HPDE6-E6E7 (cell line): ENCODE results near the gene CFAP46.
"Not testable (repeated sequence)": the region's sequence is repeated elsewhere in the genome, so short reads cannot be mapped to it uniquely, and the experiment has no call there.

Source experiments
- DNase-seq: peaks from one replicate; pipeline ENCODE4 v3.0.0; 2011; ENCODE audit warnings: missing footprints; ENCODE audit errors: extremely low spot score

The CFAP46 gene

DNA sequence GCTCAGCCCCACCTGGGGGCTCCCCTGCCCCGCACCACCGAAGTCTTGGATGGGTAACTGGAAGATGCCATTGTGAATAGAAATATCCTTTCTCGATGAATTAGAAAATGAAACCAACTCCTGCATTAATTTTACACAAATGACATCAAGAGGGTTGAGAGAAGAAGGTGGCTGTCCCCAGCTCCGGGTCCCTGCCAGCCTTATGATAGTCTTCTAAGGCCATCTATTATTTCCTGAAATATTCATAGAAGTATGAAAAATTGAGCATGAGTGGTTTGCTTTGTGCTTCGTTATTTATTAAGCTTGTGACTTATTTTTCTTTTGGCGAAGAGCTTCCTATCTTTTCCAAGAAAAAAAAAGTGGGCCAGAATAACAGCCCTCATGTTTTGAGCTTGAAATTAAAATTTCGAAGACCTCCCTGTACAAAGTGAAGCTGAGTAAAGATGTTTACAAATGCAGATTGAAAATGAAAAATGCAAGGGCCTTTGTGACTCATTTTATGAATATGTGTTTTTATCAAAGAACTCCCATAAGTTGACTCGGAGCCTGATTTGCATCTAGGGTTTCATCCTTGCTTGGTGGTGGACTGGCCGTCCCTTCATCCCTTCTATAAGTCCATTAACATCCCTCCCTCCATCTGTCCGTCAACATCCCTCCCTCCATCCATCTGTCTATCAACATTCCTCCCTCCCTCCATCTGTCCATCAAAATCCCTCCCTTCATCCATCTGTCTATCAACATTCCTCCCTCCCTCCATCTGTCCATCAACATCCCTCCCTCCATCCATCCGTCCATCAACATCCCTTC is 20.5 kb upstream of the CFAP46 start:
- DNase-seq, result no peak

DNA sequence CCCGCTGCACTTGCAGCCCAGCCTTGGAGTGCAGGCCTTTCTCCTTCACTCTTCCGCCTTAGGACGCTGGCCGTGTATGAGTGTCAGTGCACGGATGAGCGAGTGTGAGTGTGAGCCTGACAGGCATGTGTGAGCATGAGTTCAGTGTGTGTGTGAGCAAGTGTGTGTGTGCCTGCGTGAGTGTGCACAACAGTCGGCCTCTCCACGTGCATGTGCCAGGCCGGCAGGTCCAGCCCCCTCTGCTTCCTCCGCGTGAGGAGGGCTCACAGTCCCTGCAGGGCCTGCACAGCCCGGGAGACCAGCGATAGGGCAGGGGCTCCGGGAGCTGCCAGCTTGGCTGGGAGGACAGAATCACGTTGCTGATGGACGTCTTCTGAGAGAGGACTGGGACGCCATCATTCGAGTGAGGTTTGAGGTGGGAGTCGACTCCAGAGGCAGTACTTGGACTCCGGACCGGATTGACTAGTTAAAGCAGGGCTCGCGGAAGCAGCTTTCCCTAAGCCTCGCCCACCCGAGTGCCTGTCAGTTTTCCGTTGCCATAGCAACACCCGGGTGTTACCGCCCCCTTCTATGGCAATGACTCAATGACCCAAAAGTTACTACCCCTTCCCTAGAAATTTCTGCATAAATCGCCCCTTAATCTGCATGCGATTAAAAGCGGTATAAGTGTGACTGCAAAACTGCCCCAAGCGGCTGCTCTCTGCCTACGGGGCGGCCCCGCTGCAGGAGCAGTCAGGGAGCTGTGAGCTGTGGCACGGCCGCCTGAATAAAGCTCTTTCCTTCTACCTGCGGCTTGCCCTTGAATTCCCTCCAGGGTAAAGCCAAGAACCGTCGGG is 19.6 kb upstream of the CFAP46 start:
- DNase-seq, result no peak

DNA sequence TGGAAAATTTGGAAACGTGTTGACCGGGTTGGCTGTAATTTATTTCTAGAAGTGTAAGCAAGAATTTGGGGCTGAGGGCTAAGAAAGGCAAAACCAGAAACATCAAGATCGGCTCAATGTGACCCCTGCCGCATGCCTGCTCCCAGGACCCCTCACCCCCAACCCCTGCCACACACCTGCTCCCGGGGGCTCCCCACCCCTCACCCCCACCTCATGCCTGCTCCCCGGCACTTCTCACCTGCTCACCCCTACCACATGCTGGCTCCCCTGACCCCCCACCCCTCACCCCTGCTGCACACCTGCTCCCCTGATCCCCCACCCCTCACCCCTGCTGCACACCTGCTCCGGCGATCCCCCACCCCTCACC is 19.0 kb upstream of the CFAP46 start:
- DNase-seq, result no peak

DNA sequence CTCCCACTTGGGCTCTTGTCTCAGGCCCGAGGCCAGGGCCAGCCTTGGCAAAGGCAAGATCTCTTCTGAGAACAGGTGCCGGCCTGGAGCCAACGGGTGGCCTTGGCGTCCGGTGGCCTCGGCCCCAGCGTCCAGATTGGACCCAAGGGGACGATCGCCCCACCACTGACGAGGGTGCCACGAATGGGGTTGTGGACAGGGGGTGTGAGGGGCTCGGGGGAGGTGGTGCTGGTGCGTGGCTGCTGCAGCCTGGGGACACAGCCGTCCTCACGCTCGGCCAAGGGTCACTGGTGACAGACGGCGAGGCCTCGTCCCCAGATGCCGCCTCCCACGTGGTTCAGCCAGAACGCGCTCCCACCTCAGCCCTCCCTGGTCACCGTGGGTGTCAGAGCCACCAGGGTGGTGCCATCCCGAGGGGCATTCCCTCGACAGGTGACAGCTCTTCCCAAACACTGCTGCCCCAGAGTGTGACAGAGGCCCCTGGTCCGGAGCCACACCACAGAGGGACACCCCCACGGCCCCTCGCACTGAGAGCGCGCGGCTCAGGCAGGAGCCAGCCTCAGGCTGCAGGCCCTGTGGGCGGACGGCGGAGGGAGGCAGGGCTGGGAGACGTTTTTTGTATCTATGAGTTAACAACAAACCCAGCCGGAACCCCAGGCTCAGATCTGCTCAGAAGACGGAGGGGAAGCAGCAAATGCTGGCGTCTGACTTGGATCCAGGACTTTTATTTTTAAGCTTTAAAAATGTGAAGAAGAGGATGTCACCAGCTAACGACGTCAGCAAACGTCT is 18.5 kb upstream of the CFAP46 start:
- DNase-seq, result no peak

DNA sequence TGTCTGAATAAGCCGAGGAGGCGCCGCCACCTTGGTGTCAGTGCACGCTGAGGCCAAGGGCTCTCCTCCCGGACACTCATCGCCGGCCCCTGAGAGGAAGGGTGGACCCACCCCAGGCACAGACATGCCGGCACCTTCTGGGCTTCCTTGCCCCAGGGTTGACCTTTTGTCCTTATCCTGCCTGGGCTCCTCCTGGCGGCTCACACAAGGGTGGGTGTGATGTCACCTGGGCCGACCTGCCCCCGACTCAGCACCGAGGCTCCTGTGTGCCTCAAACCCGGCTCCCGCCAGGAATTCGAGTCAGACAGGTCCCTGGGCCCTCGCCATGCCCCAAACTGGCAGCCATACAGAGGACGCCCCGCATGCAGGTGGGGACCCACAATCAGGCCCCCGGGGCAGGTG is 17.7 kb upstream of the CFAP46 start:
- no peak for DNase-seq

DNA sequence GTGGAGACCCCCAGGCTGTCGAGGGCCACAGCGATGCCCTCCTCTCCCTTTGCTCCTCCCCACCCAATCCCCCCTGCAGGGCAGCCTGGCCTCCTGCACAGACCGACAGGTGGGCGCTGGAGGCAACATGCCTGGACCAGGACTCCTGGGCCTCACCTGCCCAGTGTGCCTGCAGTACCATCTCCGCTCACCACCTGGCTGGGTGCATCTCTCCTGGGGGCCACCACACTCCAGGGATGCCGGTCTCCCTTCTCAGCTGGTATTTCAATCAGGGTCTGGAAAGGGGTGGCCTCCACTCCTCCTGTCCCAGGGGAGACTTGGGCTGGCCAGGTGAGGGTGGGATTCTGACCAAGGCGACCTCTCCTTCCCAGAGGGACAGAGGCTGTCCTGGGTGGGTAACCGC is 17.2 kb upstream of the CFAP46 start:
- no peak for DNase-seq

DNA sequence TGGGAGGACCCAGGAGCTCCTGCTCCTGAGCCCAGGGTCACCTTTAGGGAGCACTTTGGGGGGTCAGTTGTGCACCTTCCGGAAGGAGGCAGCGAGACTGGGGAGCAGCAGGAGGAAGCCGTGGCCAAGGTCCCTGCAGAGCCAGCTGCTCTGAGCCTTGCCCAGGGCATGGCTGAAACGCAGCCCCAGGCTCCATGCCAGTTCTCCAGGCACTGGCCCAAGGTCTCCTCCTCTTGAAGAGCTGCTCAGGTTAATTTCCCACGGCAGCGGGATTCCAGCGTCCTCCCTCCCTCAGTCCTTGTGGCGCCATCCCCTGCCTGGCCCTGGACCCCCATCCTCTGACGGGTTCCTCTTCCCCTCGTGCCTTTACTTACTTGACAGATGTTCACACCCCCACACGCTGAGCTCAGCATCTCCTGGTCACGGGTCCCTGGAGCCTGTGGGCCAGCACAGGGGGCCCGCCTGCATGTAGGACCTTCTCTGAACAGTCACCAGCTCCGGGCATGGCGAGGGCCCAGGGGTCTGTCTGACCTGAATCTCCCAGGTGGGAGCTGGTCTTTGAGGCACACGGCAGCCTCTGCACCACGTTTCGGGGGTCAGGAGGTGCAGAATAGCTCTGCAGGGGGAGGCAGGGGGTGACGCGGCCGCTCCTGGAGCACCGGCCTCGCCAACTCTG is 16.7 kb upstream of the CFAP46 start:
- no peak for DNase-seq

DNA sequence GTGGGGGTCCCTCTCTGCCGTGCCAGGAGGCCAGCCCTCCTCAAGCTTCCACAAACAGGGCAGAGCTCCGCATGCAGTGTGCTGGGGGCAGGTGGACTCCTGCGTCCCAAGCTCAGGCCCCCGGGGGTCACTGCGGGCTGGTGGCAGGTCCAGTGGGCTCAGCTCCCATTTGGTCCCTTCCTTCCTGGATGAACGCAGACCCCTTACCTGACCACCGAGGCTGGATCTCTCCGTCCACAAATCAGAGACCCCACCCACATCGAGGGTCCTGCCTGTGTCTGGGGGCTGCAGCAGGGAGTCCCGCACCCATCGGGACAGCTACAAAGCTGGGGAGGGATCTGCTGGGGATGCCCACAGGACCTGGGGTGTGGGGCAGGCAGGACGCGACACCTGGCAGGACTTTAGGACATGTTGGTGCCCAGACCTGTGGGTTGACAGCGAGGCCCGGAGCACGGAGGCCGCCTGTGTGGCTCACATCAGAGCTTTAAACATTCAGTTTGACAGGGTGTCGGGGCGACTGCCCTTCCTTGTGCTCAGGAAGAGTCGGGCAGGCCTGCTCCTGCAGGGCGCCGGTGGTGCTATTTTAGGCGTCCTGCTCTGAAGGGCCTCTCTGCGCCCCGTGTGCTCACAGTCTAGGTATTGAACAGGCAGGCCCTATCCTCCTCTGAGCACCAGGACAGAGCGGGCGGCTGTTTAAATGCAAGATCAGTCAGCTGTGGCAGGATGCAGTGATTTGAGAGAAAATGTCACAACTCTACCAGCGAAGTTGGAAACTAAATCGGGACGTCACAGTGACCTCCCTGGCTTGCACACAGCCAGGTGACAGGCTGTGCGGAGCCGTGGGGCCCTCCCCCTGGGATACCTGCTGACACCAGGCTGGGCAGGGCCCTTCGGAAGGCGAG is 15.9 kb upstream of the CFAP46 start:
- DNase-seq, result no peak

DNA sequence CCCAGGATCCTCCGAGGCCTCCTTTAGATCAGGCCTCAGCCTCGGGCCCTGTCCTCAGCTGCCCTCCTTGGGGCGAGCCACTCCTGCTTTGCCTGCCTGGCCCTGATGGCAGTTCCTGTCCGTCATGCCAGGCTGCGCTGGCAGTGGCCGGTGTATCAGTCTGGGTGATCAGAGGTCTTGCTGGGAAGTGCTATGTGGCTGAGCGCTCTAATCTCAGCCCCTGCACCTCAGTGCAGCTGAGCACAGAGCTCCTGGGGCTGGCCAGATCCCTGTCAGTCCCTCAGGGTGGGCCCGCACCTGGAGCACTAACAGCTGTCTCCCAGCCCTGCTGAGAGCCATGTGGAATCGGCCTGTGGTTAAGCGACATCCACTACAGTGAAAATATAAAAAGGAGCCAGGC is 14.8 kb upstream of the CFAP46 start:
- no peak for DNase-seq

DNA sequence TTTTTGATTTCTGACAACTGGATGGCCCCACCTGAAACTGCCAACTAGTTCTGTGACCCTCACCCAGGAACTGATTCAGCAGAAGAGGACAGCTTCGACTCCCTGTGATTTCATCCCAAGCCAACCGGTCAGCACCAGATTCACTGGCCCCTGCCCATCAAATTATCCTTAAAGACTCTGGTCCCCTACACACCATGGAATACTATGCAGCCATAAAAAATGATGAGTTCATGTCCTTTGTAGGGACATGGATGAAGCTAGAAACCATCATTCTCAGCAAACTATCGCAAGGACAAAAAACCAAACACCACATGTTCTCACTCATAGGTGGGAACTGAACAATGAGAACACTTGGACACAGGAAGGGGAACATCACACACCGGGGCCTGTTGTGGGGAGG is 13.9 kb upstream of the CFAP46 start:
- DNase-seq, result not testable (repeated sequence)

DNA sequence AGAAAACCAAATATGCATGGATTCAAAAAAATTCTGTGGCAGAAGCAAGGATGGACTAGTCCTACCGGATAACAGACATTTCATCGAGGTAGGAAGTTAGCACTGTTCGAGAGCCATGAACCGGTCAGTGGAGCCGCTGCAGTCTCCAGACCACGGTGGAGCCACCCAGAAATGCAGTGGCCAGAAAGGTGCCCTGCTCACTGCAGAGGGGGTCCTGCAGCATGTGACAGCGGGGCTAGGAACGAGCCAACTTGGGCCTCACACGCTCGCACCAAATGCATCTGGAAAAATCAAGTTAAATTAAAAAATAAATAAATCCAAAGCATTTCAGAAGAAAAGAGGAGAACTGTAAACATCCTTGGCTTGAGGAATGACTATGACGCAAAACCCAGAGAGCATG is 13.1 kb upstream of the CFAP46 start:
- no peak for DNase-seq

DNA sequence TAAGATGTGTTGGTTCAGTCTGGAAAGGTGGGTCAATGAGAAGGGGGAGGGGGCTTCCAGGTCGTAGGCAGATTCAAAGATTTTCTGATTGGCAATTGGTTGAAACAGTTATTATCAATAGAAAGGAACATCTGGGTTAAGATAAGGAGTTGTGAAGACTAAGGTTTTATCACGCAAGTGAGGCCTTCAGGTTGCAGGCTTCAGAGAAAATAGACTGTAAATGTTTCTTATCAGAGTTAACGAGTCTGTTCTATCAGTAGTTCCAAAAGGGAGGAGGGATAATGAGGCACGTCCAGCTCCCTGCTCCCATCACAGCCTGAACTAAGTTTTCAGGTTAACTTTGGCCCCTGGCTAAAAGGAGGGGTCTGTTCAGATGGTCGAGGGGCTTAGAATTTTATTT is 11.1 kb upstream of the CFAP46 start:
- no peak for DNase-seq

DNA sequence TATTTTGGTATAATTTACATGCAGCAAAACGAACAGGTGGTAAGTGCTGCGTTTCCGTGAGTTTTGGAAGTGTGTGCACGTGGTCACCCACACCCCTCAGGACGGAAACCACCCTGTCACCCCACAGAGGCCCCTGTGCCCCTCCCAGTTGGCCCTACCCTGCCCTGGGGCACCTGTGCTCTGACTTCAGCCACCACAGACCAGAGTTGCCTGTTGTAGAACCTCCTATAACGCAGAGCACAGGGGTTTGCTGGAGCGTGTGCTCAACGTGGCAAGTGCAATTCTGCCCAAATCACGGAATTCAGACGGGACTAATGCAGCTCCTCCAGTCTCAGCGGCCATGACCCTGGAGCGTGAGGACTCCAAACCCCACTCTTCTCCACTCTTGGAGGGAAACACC is 9.6 kb upstream of the CFAP46 start:
- no peak for DNase-seq

DNA sequence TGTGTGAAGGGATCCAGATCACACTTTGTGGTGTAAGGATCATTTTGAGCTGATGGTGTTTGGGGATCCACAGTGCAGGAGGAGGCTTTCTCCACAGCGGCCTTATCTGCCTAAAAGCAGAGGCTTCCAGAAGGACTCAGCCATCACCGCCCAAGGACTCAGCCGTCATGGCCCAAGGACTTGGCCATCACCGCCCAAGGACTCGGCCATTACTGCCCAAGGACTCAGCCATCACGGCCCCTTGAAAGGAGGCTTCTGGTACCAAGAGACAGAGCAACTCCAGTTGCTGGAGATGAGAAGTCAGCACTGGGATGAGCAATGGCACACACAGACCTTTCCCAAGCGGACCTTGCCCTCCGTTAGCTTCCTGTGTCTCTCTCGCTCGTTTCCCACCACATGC is 6.0 kb upstream of the CFAP46 start:
- no peak for DNase-seq

DNA sequence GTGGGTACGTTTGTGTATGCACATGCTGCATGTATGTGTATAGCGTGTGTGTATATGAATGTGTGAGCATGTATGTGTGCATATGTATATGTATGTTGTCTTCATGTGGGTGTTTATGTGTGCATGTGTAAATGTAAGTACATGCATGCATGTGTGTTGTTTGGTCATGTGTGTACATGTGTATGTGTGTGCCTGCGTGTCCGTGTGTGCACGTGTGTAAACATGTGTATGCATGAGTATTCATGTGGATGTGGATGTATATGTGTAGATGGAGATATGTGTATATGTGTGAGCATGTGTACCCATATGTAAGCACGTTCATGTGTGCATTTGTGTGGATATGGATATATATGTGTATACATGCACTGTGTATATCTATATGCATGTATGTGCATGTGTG is 5.5 kb upstream of the CFAP46 start:
- no peak for DNase-seq

DNA sequence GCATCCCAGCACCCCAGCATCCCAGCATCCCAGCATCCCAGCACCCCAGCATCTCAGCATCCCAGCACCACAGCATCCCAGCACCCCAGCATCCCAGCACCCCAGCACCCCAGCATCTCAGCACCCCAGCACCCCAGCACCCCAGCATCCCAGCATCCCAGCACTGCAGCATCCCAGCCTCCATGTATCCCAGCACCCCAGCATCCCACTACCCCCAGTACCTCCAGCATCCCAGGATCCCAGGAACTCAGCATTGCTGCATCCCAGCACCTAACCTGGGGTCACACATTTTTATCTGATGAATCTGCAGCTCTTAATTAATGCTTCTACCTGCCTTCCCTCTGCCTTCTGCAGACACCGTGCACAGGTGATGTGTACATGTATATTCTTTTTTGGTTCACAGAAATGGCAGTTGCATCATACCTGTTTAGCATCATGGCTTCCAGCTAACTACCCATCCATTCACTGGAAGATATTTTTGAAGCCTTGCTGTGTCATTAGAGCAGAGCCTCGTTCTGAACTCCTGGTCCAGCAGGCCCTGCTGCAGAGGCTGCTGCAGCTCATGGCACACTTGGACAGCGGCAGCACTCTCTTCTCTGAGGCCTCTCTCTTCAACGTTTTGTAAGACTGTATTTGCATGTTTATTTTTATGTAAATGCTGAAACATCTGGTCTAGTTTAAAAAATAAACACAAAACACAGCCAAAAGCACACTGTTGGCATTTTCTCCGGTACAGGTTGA is 4.6 kb upstream of the CFAP46 start:
- DNase-seq, result no peak

DNA sequence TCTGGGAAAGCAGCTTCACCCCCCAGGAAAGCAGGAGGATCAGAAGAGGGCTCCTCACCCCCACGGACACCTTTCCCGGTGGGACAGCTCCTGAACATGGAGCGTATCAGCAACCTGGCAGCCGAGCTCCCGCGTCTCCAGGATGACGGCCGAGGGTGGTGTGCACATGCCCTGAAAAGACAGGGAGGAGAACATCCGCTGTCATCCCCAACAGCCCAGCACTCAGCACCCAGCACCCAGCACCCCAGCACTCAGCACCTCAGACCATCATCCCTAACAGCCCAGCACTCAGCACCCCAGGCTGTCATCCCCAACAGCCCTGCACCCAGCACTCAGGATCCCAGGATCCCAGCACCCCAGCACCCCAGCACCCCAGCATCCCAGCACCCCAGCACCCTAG is 3.9 kb upstream of the CFAP46 start:
- no peak for DNase-seq

DNA sequence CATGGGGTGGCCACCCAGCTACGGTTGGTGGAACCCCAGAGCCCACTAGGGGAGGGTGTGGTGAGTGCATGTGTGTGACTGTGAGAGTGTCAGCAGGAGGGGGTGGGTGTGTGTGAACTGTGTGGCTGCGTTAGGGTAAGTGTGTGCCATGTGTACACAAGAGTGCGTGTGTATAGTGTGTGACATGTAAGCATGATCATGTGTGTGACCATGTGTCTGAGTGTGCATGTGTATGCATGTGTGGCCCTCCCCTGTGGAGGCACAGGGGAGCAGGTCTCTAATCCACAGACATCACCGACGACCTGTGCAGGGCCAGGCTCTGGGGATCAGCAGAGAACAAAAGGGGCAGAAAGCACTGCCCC is 3.5 kb upstream of the CFAP46 start:
- no peak for DNase-seq

DNA sequence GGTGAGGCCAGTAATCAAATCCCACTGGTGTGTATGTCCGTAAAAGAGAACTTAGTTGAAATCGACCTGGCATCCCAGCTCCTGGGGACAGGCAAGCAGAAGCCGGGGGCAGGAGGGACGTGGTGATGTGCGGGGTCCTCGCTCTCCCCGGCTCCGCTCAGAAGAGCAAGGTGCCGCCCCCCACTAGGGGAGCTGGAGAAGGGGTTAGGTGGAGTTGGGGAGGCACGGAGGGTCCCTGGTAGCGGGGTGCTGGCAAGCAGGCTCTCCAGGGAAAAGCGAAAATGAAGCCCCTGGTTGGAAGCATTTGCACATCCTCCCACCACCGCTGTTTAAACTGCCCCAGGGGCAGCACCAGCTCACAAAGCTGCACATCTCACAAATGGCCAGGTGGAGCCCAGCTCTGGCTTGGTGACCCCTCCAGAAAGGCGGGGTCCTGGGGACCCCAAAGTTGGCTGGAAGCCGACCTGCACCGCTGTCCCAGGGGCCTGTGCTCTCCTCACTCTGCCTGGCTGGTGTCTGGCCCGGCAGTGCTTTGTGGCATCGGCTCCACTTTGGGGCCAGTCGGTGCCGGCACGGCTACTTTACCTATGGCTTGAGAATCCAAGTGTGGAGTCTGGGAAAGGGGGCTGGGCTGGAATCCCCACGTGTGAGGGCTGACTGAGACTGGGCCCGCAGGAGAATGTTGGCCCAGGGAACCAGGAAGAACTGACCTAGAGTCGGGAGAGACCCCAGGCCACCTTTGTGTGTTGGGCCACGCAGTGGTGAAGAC is 2.9 kb upstream of the CFAP46 start:
- DNase-seq, result no peak

DNA sequence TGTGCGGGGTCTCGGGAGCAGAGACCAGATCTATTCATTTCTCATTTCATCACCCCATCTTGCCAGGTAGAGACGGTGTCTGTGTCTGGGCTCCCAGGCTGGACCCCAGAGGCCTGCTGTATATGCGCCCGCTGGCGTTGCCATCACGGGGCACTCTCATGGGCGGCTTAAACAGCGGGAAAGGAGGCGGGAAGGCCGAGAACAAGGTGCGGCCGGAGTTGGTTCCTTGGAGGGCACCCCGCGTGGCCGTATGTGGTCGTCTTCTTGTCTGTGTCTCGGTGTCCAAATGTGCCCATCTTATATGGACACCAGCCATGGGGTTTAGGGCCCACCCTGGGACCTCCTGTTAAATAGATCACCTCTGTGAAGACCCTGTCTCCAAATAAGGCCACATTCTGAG is 2.1 kb upstream of the CFAP46 start:
- no peak for DNase-seq
